Measurements from ENCODE around the gene CELF2.

CELF2 gene

DNA sequence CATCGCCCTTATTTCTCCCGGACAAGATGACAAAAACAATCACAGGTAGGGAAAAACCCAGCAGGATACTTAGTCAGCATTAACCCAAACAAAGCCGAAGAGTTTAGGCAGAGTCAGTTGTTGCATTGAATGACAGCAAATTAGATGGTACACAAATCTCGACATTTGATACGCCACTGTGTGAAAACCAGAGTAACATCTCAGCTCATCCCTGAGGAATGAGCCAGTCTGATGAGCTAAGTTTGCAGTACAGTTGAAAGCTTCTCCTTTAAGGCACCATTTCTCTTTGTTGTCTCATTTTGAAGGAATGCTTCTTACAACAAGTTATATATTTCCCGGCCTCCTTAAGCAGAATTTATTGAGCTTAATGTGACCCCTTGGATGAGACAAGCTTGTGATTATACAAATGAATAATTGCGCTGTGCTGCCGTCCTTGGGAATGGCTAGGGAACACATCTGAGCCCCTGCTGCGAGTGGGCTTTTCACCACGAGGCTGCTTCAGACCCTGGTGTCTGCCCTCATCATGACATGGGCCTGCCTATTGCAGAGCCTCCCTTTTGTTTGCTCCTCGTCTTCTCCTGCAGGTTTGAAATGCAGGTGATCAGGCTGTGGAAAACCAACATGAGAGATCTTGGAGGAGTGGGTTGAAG, 137.3 kb downstream of the CELF2 start:
- TF ChIP-seq, protein P1, sequence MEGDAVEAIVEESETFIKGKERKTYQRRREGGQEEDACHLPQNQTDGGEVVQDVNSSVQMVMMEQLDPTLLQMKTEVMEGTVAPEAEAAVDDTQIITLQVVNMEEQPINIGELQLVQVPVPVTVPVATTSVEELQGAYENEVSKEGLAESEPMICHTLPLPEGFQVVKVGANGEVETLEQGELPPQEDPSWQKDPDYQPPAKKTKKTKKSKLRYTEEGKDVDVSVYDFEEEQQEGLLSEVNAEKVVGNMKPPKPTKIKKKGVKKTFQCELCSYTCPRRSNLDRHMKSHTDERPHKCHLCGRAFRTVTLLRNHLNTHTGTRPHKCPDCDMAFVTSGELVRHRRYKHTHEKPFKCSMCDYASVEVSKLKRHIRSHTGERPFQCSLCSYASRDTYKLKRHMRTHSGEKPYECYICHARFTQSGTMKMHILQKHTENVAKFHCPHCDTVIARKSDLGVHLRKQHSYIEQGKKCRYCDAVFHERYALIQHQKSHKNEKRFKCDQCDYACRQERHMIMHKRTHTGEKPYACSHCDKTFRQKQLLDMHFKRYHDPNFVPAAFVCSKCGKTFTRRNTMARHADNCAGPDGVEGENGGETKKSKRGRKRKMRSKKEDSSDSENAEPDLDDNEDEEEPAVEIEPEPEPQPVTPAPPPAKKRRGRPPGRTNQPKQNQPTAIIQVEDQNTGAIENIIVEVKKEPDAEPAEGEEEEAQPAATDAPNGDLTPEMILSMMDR (IDR thresholded peaks at IDR 0.05; ENCODE audit: low read depth, low read length, poor library complexity, severe bottlenecking): no peak
- TF ChIP-seq EZH2phosphoT487 (IDR thresholded peaks at IDR 0.05; ENCODE audit: borderline replicate concordance, low read length): no peak
- Histone ChIP-seq H3F3A (ENCODE audit: control insufficient read depth, insufficient read depth) (no peaks in the 10 kb centered on the region), H3K9me2 (replicated peaks; ENCODE audit: control insufficient read depth, low read length) (no peaks in the 10 kb centered on the region), H3K4me1 (ENCODE audit: control insufficient read depth, low read length) (peaks cover 6% of the 10 kb centered on the region), H3K4me2 (ENCODE audit: low read length) (no peak overlapping the region), H3K79me2 (ENCODE audit: control insufficient read depth, low read length) (no peaks in the 10 kb centered on the region), H3K27me3 (ENCODE audit: control insufficient read depth, low read length) (peaks cover 98% of the 10 kb centered on the region), H3K27ac (ENCODE audit: low read depth, low read length) (no peak overlapping the region), H4K20me1 (ENCODE audit: control insufficient read depth, insufficient read depth, low read depth, low read length) (no peaks in the 10 kb centered on the region), H3K36me3 (ENCODE audit: control insufficient read depth, low read length) (no peaks in the 10 kb centered on the region), H3K4me3 (ENCODE audit: low read length) (no peak overlapping the region), H3K9me3 (ENCODE audit: control insufficient read depth, insufficient read depth, low read length) (no peaks in the 10 kb centered on the region)

GRCh38 chr10:11156480-11156879, 138.8 kb downstream of the CELF2 start:
- Histone ChIP-seq H3K4me1 (ENCODE audit: control insufficient read depth, low read length) (peaks cover 14% of the 10 kb centered on the region), H3K27ac (ENCODE audit: low read depth, low read length) (no peak overlapping the region), H3F3A (ENCODE audit: control insufficient read depth, insufficient read depth) (no peaks in the 10 kb centered on the region), H3K27me3 (ENCODE audit: control insufficient read depth, low read length) (peaks cover 92% of the 10 kb centered on the region), H3K4me3 (ENCODE audit: low read length) (no peak overlapping the region), H3K9me3 (ENCODE audit: control insufficient read depth, insufficient read depth, low read length) (no peaks in the 10 kb centered on the region), H4K20me1 (ENCODE audit: control insufficient read depth, insufficient read depth, low read depth, low read length) (no peaks in the 10 kb centered on the region), H3K9me2 (replicated peaks; ENCODE audit: control insufficient read depth, low read length) (no peaks in the 10 kb centered on the region), H3K79me2 (ENCODE audit: control insufficient read depth, low read length) (no peaks in the 10 kb centered on the region), H3K4me2 (ENCODE audit: low read length) (no peak overlapping the region), H3K36me3 (ENCODE audit: control insufficient read depth, low read length) (no peaks in the 10 kb centered on the region)
- TF ChIP-seq EZH2phosphoT487 (IDR thresholded peaks at IDR 0.05; ENCODE audit: borderline replicate concordance, low read length): no peak
- TF ChIP-seq, protein P1 (IDR thresholded peaks at IDR 0.05; ENCODE audit: low read depth, low read length, poor library complexity, severe bottlenecking): no peak

GRCh38 chr10:11157292-11158076, 139.8 kb downstream of the CELF2 start:
- no peak for TF ChIP-seq EZH2phosphoT487 (IDR thresholded peaks at IDR 0.05; ENCODE audit: borderline replicate concordance, low read length)
- TF ChIP-seq, protein P1 (IDR thresholded peaks at IDR 0.05; ENCODE audit: low read depth, low read length, poor library complexity, severe bottlenecking): no peak
- Histone ChIP-seq H4K20me1 (ENCODE audit: control insufficient read depth, insufficient read depth, low read depth, low read length) (no peaks in the 10 kb centered on the region), H3F3A (ENCODE audit: control insufficient read depth, insufficient read depth) (no peaks in the 10 kb centered on the region), H3K4me3 (ENCODE audit: low read length) (no peak overlapping the region), H3K36me3 (ENCODE audit: control insufficient read depth, low read length) (no peaks in the 10 kb centered on the region), H3K4me1 (ENCODE audit: control insufficient read depth, low read length) (peaks cover 20% of the 10 kb centered on the region), H3K27ac (ENCODE audit: low read depth, low read length) (no peak overlapping the region), H3K27me3 (ENCODE audit: control insufficient read depth, low read length) (peaks cover 93% of the 10 kb centered on the region), H3K9me2 (replicated peaks; ENCODE audit: control insufficient read depth, low read length) (no peaks in the 10 kb centered on the region), H3K4me2 (ENCODE audit: low read length) (no peak overlapping the region), H3K79me2 (ENCODE audit: control insufficient read depth, low read length) (no peaks in the 10 kb centered on the region), H3K9me3 (ENCODE audit: control insufficient read depth, insufficient read depth, low read length) (no peaks in the 10 kb centered on the region)

Data from DOHH2 (cell line).